Smooth muscle cell (in vitro differentiated cells): ENCODE data around the gene SYMPK. TPM values are rescaled to one million over a fixed set of nuclear protein-coding genes. Genes with fewer than 3 reads are reported as not detected.

Experiments used
- DNase-seq: peaks from one replicate; lab custom pipeline; 2025; ENCODE audit not compliant: unreplicated experiment; lab: John Stamatoyannopoulos, UW
- H2AFZ ChIP-seq: fragments of 200-600 bp; sonication (generic); 2 replicates; pipeline ENCODE4 v1.6.0; 2016; ENCODE audit warnings: antibody characterized with exemption, low read depth, mild to moderate bottlenecking
- H3F3A ChIP-seq: fragments of 200-600 bp; sonication (generic); 2 replicates; pipeline ENCODE4 v1.6.0; 2017; ENCODE audit warnings: antibody characterized with exemption, low read depth
- H3K27ac ChIP-seq: fragments of 200-600 bp; sonication (generic); 2 replicates; pipeline ENCODE4 v1.5.1; 2016; ENCODE audit warnings: low read depth, mild to moderate bottlenecking
- H3K27me3 ChIP-seq: fragments of 200-600 bp; sonication (generic); 2 replicates; pipeline ENCODE4 v1.6.1; 2016; ENCODE audit warnings: low read depth, mild to moderate bottlenecking
- H3K36me3 ChIP-seq: fragments of 200-600 bp; sonication (generic); 2 replicates; pipeline ENCODE4 v1.5.1; 2016; ENCODE audit warnings: low read depth
- H3K4me1 ChIP-seq: fragments of 200-600 bp; sonication (generic); 2 replicates; pipeline ENCODE4 v1.5.1; 2016; ENCODE audit warnings: low read depth
- H3K4me2 ChIP-seq: fragments of 200-600 bp; sonication (generic); 2 replicates; pipeline ENCODE4 v1.6.0; 2016; ENCODE audit warnings: mild to moderate bottlenecking
- H3K4me3 ChIP-seq: fragments of 200-600 bp; sonication (generic); 2 replicates; pipeline ENCODE4 v1.5.1; 2016; ENCODE audit warnings: mild to moderate bottlenecking
- H3K79me2 ChIP-seq: fragments of 200-600 bp; sonication (generic); 2 replicates; pipeline ENCODE4 v1.6.0; 2016; ENCODE audit warnings: low read depth, mild to moderate bottlenecking
- H3K9ac ChIP-seq: fragments of 200-600 bp; sonication (generic); 2 replicates; pipeline ENCODE4 v1.6.0; 2016; ENCODE audit warnings: low read depth
- H3K9me3 ChIP-seq: fragments of 200-600 bp; sonication (generic); replicated peaks from 2 replicates; pipeline ENCODE4 v1.5.1; 2016; ENCODE audit warnings: low read depth
- H4K20me1 ChIP-seq: fragments of 200-600 bp; sonication (generic); 2 replicates; pipeline ENCODE4 v1.6.0; 2016; ENCODE audit warnings: low read depth
- WGBS: methylation state at CpG from one replicate; pipeline ENCODE4 v1.1.7; 2016; ENCODE audit warnings: low lambda C conversion rate; 5-methylcytosine and 5-hydroxymethylcytosine counted together
- polyA plus RNA-seq: library from polyadenylated mRNA; unstranded; fragments of >200 nt; fragmentation: Nextera tagmentation; extraction: Ambion mirVana; gene quantifications from 2 replicates; pipeline ENCODE4 v1.2.1, GENCODE V29; 2016
- total RNA-seq: library from RNA; depleted of rRNA; stranded (reverse); fragments of >200 nt; gene quantifications from 2 replicates; pipeline ENCODE4 v1.2.3, GENCODE V29; 2014
- TF ChIP-seq, protein P1 (sequence below): fragments of 200-600 bp; sonication (generic); IDR thresholded peaks from 2 replicates; pipeline ENCODE4 v1.5.1; 2017; ENCODE audit warnings: borderline replicate concordance, mild to moderate bottlenecking, antibody characterized with exemption; ENCODE audit not compliant: insufficient read depth, poor library complexity, severe bottlenecking

Gene SYMPK
- total and polyA plus RNA-seq, 2 experiments from 2014 or later = 28.6 to 30.9 TPM

GRCh38 chr19:45879055-45879454 lies 16.1 kb upstream of the SYMPK start:
- H3K79me2 ChIP-seq = peaks cover 5% of the 10 kb centered on the region
- no peaks in the 10 kb centered on the region for H3K9me3 ChIP-seq
- H4K20me1 ChIP-seq = peaks cover 9% of the 10 kb centered on the region
- DNase-seq = no peak
- no peak overlapping the region for H3K9ac ChIP-seq
- H2AFZ ChIP-seq = no peak overlapping the region
- H3K27ac ChIP-seq = no peak overlapping the region
- WGBS = 87% methylated on average over 8 of the region's 8 CpGs
- TF ChIP-seq, protein P1, sequence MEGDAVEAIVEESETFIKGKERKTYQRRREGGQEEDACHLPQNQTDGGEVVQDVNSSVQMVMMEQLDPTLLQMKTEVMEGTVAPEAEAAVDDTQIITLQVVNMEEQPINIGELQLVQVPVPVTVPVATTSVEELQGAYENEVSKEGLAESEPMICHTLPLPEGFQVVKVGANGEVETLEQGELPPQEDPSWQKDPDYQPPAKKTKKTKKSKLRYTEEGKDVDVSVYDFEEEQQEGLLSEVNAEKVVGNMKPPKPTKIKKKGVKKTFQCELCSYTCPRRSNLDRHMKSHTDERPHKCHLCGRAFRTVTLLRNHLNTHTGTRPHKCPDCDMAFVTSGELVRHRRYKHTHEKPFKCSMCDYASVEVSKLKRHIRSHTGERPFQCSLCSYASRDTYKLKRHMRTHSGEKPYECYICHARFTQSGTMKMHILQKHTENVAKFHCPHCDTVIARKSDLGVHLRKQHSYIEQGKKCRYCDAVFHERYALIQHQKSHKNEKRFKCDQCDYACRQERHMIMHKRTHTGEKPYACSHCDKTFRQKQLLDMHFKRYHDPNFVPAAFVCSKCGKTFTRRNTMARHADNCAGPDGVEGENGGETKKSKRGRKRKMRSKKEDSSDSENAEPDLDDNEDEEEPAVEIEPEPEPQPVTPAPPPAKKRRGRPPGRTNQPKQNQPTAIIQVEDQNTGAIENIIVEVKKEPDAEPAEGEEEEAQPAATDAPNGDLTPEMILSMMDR = no peak
- H3K36me3 ChIP-seq = no peaks in the 10 kb centered on the region
- no peaks in the 10 kb centered on the region for H3K27me3 ChIP-seq
- H3F3A ChIP-seq = no peaks in the 10 kb centered on the region
- H3K4me3 ChIP-seq = no peak overlapping the region
- peaks cover 22% of the 10 kb centered on the region for H3K4me1 ChIP-seq
- H3K4me2 ChIP-seq = no peak overlapping the region

- H4K20me1 ChIP-seq = peaks cover 2% of the 10 kb centered on the region
- H3K4me2 ChIP-seq = no peak overlapping the region
- H3K9ac ChIP-seq = no peak overlapping the region
- DNase-seq = no peak
- H3K4me3 ChIP-seq = no peak overlapping the region
- no peaks in the 10 kb centered on the region for H3K9me3 ChIP-seq
- H3K79me2 ChIP-seq = no peaks in the 10 kb centered on the region
- WGBS = 82% methylated on average over 10 of the region's 11 CpGs
- H2AFZ ChIP-seq = no peak overlapping the region
- H3K27me3 ChIP-seq = no peaks in the 10 kb centered on the region
- no peaks in the 10 kb centered on the region for H3K36me3 ChIP-seq
- no peaks in the 10 kb centered on the region for H3F3A ChIP-seq
- peaks cover 22% of the 10 kb centered on the region for H3K4me1 ChIP-seq
- no peak overlapping the region for H3K27ac ChIP-seq
- TF ChIP-seq, protein P1 = no peak
Measured at GRCh38 chr19:45878043-45878794, 15.3 kb upstream of the SYMPK start.

DNA sequence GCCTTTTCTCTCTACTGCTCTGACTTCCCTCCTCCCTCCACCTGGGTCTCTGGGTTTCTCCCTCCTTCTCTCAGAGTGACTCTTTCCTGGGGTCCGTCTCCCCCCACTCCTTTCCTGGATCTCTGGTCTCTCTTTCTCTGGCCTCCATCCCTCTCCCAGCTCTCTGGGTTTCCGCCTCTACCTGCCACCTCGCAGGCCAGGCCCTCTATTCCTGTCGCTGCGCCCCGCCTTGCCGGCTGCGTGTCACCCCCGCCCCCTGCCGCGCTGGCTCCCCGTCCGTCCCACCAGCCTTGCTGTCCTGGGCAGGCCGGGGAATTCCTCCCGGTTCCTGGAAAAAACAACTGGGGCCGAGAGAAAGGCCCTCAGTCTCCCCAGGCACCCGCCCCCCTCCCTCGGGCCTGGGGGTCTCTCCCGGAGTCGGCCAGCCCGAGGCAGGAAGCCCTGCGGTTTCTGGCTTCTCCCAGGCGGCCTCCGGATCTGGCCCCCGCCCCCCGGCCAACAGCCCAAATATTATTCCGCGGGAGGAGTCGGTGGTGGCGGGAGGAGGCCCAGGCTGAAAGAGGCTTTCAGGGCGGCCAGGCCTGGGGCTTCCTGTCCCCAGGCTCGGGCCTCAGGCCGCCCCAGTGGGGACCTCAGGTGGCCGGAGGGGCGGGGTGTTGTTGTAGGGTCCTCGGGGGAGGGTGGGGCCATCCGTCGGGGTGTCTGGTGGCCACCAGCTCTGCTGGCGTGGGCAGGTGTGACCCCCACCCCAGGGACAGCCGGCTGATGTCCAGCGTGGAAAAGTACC lies 13.7 kb upstream of the SYMPK start:
- DNase-seq = peak; percentile 43
- peaks cover 12% of the 10 kb centered on the region for H3K4me1 ChIP-seq
- peak overlapping the region; percentile 41 for H3K4me3 ChIP-seq
- H3K9ac ChIP-seq = peak overlapping the region; percentile 88
- no peaks in the 10 kb centered on the region for H3K79me2 ChIP-seq
- H3K9me3 ChIP-seq = no peaks in the 10 kb centered on the region
- H3K27ac ChIP-seq = peak overlapping the region; percentile 85
- 11% methylated on average over 36 of the region's 41 CpGs for WGBS
- no peaks in the 10 kb centered on the region for H3K36me3 ChIP-seq
- no peaks in the 10 kb centered on the region for H3F3A ChIP-seq
- H4K20me1 ChIP-seq = no peaks in the 10 kb centered on the region
- H3K4me2 ChIP-seq = peak overlapping the region; percentile 85
- TF ChIP-seq, protein P1 = no peak
- H3K27me3 ChIP-seq = no peaks in the 10 kb centered on the region
- peak overlapping the region; percentile 91 for H2AFZ ChIP-seq
